Hepatocyte (in vitro differentiated cells): ENCODE measurements around the gene MRM1.

Experiments used
- CTCF ChIP-seq: fragments of 200-600 bp; sonication (generic); IDR thresholded peaks from 2 replicates; pipeline ENCODE4 v1.5.1; 2016; ENCODE audit warnings: antibody characterized with exemption, mild to moderate bottlenecking; ENCODE audit not compliant: poor library complexity
- EZH2phosphoT487 ChIP-seq: fragments of 200-600 bp; sonication (generic); IDR thresholded peaks from one replicate; pipeline ENCODE4 v1.6.1; 2018; ENCODE audit warnings: antibody characterized with exemption, mild to moderate bottlenecking, low read depth, moderate library complexity; ENCODE audit not compliant: unreplicated experiment, severe bottlenecking

GRCh38 chr17:36641877-36642845 is 40.8 kb downstream of the MRM1 start:
- TF ChIP-seq CTCF (no peak), EZH2phosphoT487 (no peak)
